Adipocyte (in vitro differentiated cells): Measurements from ENCODE around the gene OR52M1.
A peak's percentile ranks its signal among the peaks of the same experiment; 100 is the strongest.
"Not testable (repeated sequence)": the region's sequence is repeated elsewhere in the genome, so short reads cannot be mapped to it uniquely, and the experiment has no call there.

Experiments used
- DNase-seq: peaks from one replicate; pipeline ENCODE4 v3.0.0-alpha.2; 2015; ENCODE audit warnings: low read depth
- H3K27me3 ChIP-seq: replicated peaks from 2 replicates; pipeline ENCODE4 v1.7.0; 2013; ENCODE audit warnings: mild to moderate bottlenecking, low read length, moderate library complexity; ENCODE audit not compliant: control insufficient read depth, insufficient read depth
- H3K36me3 ChIP-seq: 2 replicates; pipeline ENCODE4 v1.7.0; 2013; ENCODE audit warnings: low read length, mild to moderate bottlenecking, moderate library complexity; ENCODE audit not compliant: control insufficient read depth, insufficient read depth, severe bottlenecking
- H3K4me1 ChIP-seq: 2 replicates; pipeline ENCODE4 v1.7.0; 2013; ENCODE audit warnings: mild to moderate bottlenecking, low read length, moderate library complexity; ENCODE audit not compliant: control insufficient read depth, insufficient read depth
- H3K4me3 ChIP-seq: 2 replicates; pipeline ENCODE4 v1.7.0; 2013; ENCODE audit warnings: mild to moderate bottlenecking, low read length, moderate library complexity
- H3K9ac ChIP-seq: 2 replicates; pipeline ENCODE4 v1.7.0; 2013; ENCODE audit warnings: mild to moderate bottlenecking, low read length, moderate library complexity
- H3K9me3 ChIP-seq: 2 replicates; pipeline ENCODE4 v1.7.0; 2013; ENCODE audit warnings: mild to moderate bottlenecking, low read length, moderate library complexity; ENCODE audit not compliant: control insufficient read depth

OR52M1 gene

GRCh38 chr11:4531686-4532085 lies 13.3 kb upstream of the OR52M1 start:
- H3K4me1 ChIP-seq, H3K27me3 ChIP-seq, H3K9ac ChIP-seq, H3K36me3 ChIP-seq, DNase-seq, H3K4me3 ChIP-seq: not testable (repeated sequence)
- H3K9me3 ChIP-seq, result peaks cover 12% of the 10 kb centered on the region

GRCh38 chr11:4539603-4540219 lies 5.3 kb upstream of the OR52M1 start:
- no peak overlapping the region for H3K4me3 ChIP-seq
- no peak overlapping the region for H3K9ac ChIP-seq
- H3K27me3 ChIP-seq, result peaks cover 28% of the 10 kb centered on the region
- H3K36me3 ChIP-seq, result no peaks in the 10 kb centered on the region
- H3K4me1 ChIP-seq, result no peaks in the 10 kb centered on the region
- no peaks in the 10 kb centered on the region for H3K9me3 ChIP-seq
- peak; percentile 61 for DNase-seq

- peaks cover 28% of the 10 kb centered on the region for H3K27me3 ChIP-seq
- no peak overlapping the region for H3K4me3 ChIP-seq
- no peak for DNase-seq
- no peaks in the 10 kb centered on the region for H3K36me3 ChIP-seq
- no peak overlapping the region for H3K9ac ChIP-seq
- no peaks in the 10 kb centered on the region for H3K9me3 ChIP-seq
- no peaks in the 10 kb centered on the region for H3K4me1 ChIP-seq
Observed at GRCh38 chr11:4541071-4541470, 3.9 kb upstream of the OR52M1 start.

- no peaks in the 10 kb centered on the region for H3K36me3 ChIP-seq
Observed at GRCh38 chr11:4543561-4543960, 1.4 kb upstream of the OR52M1 start.

GRCh38 chr11:4546878-4547277 lies 1.9 kb downstream of the OR52M1 start:
- Histone ChIP-seq H3K27me3 (peaks cover 7% of the 10 kb centered on the region), H3K36me3 (no peaks in the 10 kb centered on the region), H3K4me3 (no peak overlapping the region), H3K9me3 (peaks cover 7% of the 10 kb centered on the region), H3K9ac (no peak overlapping the region), H3K4me1 (peaks cover 9% of the 10 kb centered on the region)
- DNase-seq, result no peak

More at GRCh38 chr11:4543561-4543960, 1.4 kb upstream of the OR52M1 start:
- H3K27me3 ChIP-seq, result peaks cover 27% of the 10 kb centered on the region
- H3K4me3 ChIP-seq, result no peak overlapping the region
- H3K9ac ChIP-seq, result no peak overlapping the region
- no peak for DNase-seq
- H3K4me1 ChIP-seq, result peaks cover 9% of the 10 kb centered on the region
- H3K9me3 ChIP-seq, result no peaks in the 10 kb centered on the region

GRCh38 chr11:4547416-4547815 lies 2.4 kb downstream of the OR52M1 start:
- DNase-seq, result no peak
- Histone ChIP-seq H3K27me3 (peaks cover 4% of the 10 kb centered on the region), H3K9ac (no peak overlapping the region), H3K36me3 (no peaks in the 10 kb centered on the region), H3K9me3 (peaks cover 7% of the 10 kb centered on the region), H3K4me3 (no peak overlapping the region), H3K4me1 (peaks cover 9% of the 10 kb centered on the region)

- Histone ChIP-seq H3K9ac (no peak overlapping the region), H3K4me1 (peaks cover 9% of the 10 kb centered on the region), H3K36me3 (no peaks in the 10 kb centered on the region), H3K9me3 (peaks cover 7% of the 10 kb centered on the region), H3K4me3 (no peak overlapping the region), H3K27me3 (no peaks in the 10 kb centered on the region)
- DNase-seq, result peak; percentile 16
Observed at GRCh38 chr11:4551346-4551979, 6.5 kb downstream of the OR52M1 start.

- Histone ChIP-seq H3K4me1 (no peaks in the 10 kb centered on the region), H3K9ac (no peak overlapping the region), H3K27me3 (peaks cover 4% of the 10 kb centered on the region), H3K36me3 (no peaks in the 10 kb centered on the region), H3K4me3 (no peak overlapping the region), H3K9me3 (peaks cover 16% of the 10 kb centered on the region)
- no peak for DNase-seq
Observed at GRCh38 chr11:4559527-4560440, 14.8 kb downstream of the OR52M1 start.

GRCh38 chr11:4560467-4560866 lies 15.5 kb downstream of the OR52M1 start:
- H3K4me1 ChIP-seq, result peaks cover 3% of the 10 kb centered on the region
- DNase-seq, result no peak
- peaks cover 16% of the 10 kb centered on the region for H3K9me3 ChIP-seq
- H3K36me3 ChIP-seq, result no peaks in the 10 kb centered on the region
- no peak overlapping the region for H3K4me3 ChIP-seq
- no peak overlapping the region for H3K9ac ChIP-seq
- H3K27me3 ChIP-seq, result peaks cover 4% of the 10 kb centered on the region

- H3K9me3 ChIP-seq, result peaks cover 16% of the 10 kb centered on the region
- no peaks in the 10 kb centered on the region for H3K27me3 ChIP-seq
- DNase-seq, result no peak
- no peaks in the 10 kb centered on the region for H3K36me3 ChIP-seq
- peaks cover 14% of the 10 kb centered on the region for H3K4me1 ChIP-seq
- H3K9ac ChIP-seq, result peak overlapping the region; percentile 47
- H3K4me3 ChIP-seq, result no peak overlapping the region
Observed at GRCh38 chr11:4565371-4565770, 20.4 kb downstream of the OR52M1 start.

- Histone ChIP-seq H3K36me3 (no peaks in the 10 kb centered on the region), H3K4me3 (no peak overlapping the region), H3K27me3 (no peaks in the 10 kb centered on the region), H3K9ac (no peak overlapping the region), H3K4me1 (peaks cover 14% of the 10 kb centered on the region), H3K9me3 (peaks cover under 1% of the 10 kb centered on the region)
- DNase-seq, result no peak
Observed at GRCh38 chr11:4569075-4569474, 24.1 kb downstream of the OR52M1 start.
